Astrocyte of the cerebellum (primary cell): Measurements from ENCODE around the gene CALHM3.

Source experiments
- DNase-seq: peaks from one replicate; pipeline ENCODE4 v3.0.0-alpha.2; 2011; ENCODE audit warnings: low read depth
- H3K4me3 ChIP-seq: 2 replicates; pipeline ENCODE4 v1.5.1; 2011; ENCODE audit warnings: mild to moderate bottlenecking, low read depth, low read length, moderate library complexity
- CTCF ChIP-seq: IDR thresholded peaks from 2 replicates; pipeline ENCODE4 v1.5.1; 2012; ENCODE audit warnings: low read length, low read depth, moderate library complexity, mild to moderate bottlenecking; ENCODE audit errors: missing control alignments
- in situ Hi-C: cut with HindIII; loops from 2 replicates; pipeline ENCODE4 v1.10.0; 2017; ENCODE audit warnings: low sequenced_read_pairs

CALHM3 gene

GRCh38 chr10:103502849-103503660 lies 24.0 kb upstream of the CALHM3 start:
- DNase-seq, result no peak
- in situ Hi-C loops, result no loop called here

GRCh38 chr10:103501186-103501585 lies 22.1 kb upstream of the CALHM3 start:
- DNase-seq, result no peak
- H3K4me3 ChIP-seq, result no peak overlapping the region
- in situ Hi-C loops, result no loop called here
- TF ChIP-seq CTCF, result no peak

More at GRCh38 chr10:103502849-103503660, 24.0 kb upstream of the CALHM3 start:
- no peak overlapping the region for H3K4me3 ChIP-seq
- no peak for TF ChIP-seq CTCF

- H3K4me3 ChIP-seq, result no peak overlapping the region
- no peak for DNase-seq
- TF ChIP-seq CTCF, result no peak
- in situ Hi-C loops, result no loop called here
Observed at GRCh38 chr10:103500481-103500880, 21.4 kb upstream of the CALHM3 start.

GRCh38 chr10:103499881-103500280 lies 20.8 kb upstream of the CALHM3 start:
- no peak overlapping the region for H3K4me3 ChIP-seq
- no peak for DNase-seq
- TF ChIP-seq CTCF, result no peak
- in situ Hi-C loops, result no loop called here

- in situ Hi-C loops, result no loop called here
- no peak overlapping the region for H3K4me3 ChIP-seq
- no peak for DNase-seq
Observed at GRCh38 chr10:103498936-103499638, 20.0 kb upstream of the CALHM3 start.

More at GRCh38 chr10:103498936-103499638, 20.0 kb upstream of the CALHM3 start:
- TF ChIP-seq CTCF, result no peak
